Measurements from ENCODE around the gene SDCCAG8.
"Not testable (repeated sequence)": the region's sequence is repeated elsewhere in the genome, so short reads cannot be mapped to it uniquely, and the experiment has no call there.

SDCCAG8 gene

DNA sequence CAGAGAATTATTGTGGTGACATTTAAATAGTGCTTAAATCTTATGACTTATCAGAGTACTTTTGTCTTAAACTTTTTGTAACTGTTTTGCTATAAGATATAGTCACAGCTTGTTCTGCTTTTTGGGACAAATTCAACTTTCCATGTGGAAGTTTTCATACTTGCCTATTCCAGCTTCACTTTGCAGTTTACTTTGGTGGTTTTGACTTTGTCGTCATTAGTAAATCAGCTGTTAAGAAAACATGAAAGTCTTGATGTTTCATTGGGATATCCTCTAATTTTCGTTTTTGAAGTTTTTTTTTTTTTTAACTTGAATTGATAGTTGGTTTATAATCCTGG is 31.3 kb downstream of the SDCCAG8 start:
- DNase-seq: peak; percentile 61

DNA sequence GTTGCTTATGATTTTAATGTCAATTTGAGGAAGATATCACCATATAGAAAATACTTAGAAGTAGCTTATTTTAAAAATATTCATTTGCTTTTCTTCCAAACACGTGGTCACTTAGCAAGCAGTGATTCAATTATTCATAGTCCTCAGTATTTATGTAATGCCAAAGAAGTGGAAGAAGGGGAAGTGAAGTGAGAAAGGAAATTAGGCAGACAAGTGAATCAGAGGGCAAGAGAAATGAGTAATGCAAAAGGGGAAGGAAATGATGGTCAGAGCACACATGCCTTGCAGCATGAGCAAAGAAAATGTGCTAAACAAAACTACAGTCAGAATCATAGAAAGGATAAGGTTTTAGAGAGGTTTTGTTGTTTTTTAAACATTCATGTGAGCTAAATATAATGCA is 31.8 kb downstream of the SDCCAG8 start:
- DNase-seq: peak; percentile 97

GRCh38 chr1:243288062-243288461 is 32.2 kb downstream of the SDCCAG8 start:
- no peak for DNase-seq

DNA sequence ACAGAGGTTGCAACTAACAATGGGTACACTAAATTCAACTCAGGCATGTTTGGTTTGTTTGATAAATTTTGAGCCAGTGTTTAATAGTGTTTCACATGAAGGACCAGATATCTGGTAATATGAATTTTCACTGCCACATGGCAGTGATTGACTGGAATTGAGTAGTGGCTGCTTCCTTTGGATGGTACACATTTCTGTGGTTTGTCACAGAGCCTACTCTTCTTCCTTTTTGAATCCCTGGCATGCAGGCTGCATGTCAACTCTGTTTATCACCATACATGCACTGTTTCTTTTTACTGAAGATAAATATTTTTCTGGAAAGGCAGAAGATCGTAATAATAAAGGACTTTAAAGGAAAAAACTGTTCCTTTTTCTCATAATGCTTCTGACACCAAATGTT is 35.5 kb downstream of the SDCCAG8 start:
- DNase-seq: no peak

- DNase-seq: no peak
Measured at GRCh38 chr1:243292117-243292516, 36.3 kb downstream of the SDCCAG8 start.

- DNase-seq: no peak
Measured at GRCh38 chr1:243293941-243294722, 38.3 kb downstream of the SDCCAG8 start.

DNA sequence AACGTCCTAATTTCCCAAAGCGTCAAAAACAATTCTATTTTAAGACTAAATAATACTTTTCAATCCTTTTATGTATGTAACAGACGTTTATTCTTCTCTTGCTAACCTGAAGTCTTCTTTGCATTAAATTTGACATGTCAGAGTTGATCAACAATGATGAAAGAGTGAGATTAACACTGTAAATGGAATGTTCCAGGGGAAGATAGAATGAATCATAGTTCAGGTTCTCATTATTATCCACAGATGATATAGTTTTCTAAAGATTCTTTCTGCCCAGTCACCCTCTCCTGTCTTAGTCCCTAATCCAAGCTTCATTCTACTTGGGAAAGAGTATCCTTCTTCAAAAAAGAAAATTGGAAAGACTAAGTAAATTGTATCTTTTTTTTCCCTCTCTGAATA is 38.9 kb downstream of the SDCCAG8 start:
- no peak for DNase-seq

DNA sequence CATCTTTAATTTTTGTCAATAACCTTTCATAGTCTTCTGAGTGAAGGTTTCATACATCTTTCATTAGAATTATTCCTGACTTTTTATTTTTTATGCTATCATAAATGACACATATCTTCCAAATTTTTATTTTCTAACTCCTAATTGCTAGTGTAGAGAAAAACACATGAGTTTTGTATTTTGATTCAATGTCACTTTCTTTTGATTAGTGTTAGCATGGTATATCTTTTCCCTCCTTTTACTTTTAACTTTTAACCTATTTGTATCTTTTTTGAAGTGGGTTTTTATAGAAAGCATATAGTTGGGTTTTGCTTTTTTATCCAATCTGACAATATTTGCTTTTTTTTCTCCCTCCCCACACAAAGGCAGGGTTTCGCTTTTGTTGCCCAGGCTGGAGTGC is 43.2 kb downstream of the SDCCAG8 start:
- DNase-seq: no peak

- DNase-seq: no peak
Measured at GRCh38 chr1:243301059-243301458, 45.2 kb downstream of the SDCCAG8 start.

- DNase-seq: no peak
Measured at GRCh38 chr1:243311809-243312208, 56.0 kb downstream of the SDCCAG8 start.

- DNase-seq: peak; percentile 63
Measured at GRCh38 chr1:243312952-243313634, 57.3 kb downstream of the SDCCAG8 start.

DNA sequence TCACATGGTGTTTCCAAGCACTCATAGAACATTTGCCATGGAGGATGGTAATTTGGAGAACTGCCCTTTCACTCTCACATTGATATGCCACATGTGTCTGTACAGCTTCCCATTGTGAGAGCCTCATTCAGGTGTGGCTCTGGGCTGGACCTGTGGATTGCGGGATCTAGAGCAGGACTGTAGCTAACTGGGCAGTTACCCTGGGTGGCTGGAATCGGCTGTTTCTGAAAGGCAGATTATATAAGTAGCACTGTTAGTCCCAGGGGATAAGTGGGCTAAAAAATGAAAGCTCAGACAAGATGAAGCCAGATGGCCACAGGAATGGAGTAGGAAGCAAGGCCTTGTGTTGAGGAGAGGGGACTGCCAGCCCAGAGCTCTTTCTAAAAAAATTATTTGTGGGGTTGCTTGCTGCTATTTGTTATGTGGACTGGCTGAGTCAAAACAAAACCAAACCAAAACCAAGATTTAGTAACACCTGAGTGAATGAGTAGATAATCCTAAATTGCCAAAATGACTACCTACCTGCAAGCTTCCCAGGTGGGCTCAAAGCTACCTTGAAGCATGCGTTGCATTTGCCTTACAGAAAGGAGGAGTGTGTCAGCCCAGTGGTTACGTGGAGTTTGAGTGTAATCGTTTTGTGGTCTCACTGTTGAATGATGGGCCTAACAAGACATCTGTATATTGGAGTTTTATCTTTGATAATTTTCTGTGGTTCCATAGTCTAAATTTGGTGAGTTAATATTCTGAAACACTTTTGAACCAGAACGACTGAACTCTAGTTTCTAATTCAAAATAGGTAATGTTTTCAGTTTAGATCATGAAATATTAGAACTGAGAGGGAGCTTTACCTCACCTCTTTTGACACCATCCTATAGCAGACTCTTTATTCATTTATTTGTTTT is 58.0 kb downstream of the SDCCAG8 start:
- no peak for DNase-seq

DNA sequence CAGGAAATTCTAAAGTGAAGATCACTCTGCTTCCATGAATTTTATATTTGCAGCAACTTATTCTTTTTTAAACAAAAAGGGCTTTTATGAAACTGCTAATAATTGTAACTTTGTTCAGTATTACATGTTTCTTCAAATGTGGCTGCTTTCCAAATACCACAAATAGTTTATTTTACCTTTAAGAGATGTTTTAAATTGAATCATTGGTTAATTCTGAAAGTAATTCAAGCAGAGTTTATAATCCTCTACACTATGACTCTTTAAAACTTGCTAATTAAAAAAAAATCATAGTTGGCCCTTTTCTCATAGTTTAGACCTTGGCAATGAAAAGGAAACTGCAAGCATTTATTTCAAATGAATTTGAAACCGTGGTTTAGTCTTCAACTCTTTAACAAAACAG is 59.6 kb downstream of the SDCCAG8 start:
- DNase-seq: peak; percentile 16

DNA sequence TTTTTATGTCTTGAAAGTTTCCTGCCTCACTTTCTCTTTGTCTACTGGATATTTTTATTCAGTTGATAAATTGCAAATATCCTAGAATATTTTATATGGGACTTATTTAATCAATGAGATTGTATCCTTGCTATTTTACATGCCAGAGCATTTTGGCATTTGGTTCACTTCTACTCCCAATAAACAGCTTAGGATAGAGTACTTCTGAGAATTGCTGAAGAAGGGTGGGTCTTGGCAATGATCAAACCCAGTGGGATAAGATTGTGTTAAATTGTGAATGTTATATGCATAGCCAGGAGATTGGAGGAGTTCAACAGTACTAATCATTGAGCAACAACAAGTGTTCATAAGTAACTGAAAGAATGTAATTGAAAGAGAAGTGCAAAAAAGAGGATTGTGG is 60.1 kb downstream of the SDCCAG8 start:
- no peak for DNase-seq

GRCh38 chr1:243316366-243316989 is 60.6 kb downstream of the SDCCAG8 start:
- DNase-seq: no peak

DNA sequence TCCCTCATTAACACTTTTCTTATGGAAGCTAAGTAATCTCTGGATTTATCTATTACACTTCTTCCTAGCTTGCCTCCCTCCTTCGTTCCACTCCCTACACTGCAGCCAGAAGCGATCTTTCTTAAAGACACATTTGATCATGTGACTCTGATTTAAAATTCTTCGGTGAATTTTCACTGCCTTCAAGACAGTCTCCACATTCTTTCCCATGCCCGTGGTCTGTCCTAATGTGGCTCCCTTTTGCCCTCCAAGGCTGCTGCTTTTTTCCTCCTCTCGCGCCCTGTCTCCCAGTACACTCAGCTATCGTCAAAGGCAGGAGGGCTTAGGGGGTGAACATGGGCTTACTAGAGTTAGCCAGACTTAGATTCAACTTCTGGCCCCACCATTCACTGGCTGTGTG is 64.4 kb downstream of the SDCCAG8 start:
- no peak for DNase-seq

DNA sequence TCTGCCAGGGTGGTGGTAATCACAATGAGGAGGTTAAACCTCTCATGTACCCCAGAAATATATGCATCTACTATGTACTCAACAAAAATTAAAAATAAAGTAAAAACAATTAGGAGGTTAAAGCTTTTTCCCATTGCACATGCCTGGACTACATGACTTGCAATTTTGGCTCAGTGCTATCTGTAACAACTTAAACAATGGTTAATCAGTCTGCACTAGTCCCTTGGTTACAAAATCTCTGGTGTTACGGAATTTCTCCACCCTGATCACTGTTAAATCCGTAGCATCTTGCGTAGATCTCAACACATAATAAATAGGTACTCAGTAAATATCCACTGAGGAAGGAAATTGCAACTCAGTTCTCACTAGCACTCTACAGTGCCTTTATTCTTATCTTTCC is 66.5 kb downstream of the SDCCAG8 start:
- DNase-seq: peak; percentile 5

DNA sequence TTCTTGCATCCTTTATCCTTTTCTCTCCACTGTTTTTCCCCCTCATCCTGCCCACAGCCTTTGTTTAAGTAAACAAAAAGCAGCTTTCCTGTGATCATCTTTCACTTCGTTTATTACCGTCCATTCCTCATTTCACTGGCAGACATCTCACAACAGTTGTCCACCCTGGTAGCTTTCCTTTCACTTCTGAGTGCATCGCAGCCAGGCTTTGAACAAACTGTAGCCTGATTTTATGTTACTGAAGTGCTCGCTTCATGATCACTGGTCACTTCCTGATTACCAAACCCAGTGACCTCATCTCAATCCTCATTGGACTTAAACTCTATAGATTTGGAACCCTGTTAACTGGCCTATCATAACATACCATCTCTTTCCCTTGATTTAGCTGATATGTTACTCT is 67.7 kb downstream of the SDCCAG8 start:
- peak; percentile 66 for DNase-seq

- DNase-seq: peak; percentile 58
Measured at GRCh38 chr1:243325305-243325890, 69.6 kb downstream of the SDCCAG8 start.

DNA sequence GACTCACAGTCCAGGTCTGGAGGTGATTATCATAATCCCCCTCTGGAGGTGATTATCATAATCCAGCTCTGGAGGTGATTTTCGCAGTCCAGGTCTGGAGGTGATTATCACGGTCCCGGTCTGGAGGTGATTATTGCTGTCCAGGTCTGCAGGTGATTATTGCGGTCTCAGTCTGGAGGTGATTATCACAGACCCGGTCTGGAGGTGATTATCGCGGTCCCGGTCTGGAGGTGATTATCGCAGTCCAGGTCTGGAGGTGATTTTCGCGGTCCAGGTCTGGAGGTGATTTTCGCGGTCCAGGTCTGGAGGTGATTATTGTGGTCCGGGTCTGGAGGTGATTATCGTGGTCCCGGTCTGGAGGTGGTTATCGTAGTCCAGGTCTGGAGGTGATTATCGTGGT is 76.6 kb downstream of the SDCCAG8 start:
- no peak for DNase-seq

GRCh38 chr1:243335292-243335691 is 79.5 kb downstream of the SDCCAG8 start:
- DNase-seq: no peak

- no peak for DNase-seq
Measured at GRCh38 chr1:243336163-243336562, 80.3 kb downstream of the SDCCAG8 start.

DNA sequence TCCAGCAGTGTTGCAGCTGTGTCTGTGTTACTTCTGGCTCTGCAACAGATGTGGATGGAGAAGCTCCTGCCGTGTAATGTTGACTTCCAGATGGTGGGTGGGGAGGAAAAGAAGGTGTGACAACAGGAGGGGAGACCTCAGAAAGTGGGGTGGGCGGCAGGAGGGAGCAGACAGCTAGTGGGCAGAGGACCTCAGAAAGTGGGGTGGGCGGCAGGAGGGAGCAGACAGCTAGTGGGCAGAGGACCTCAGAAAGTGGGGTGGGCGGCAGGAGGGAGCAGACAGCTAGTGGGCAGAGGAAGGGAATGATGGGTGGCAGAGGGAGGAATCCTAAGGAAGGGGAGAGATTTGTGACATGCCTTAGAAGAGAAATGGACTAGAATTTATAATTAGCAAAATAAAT is 83.0 kb downstream of the SDCCAG8 start:
- DNase-seq: not testable (repeated sequence)
